Lower lobe of right lung (tissue), 2 donors: Measurements from ENCODE around the gene KRTAP6-1. TPM values are rescaled to one million over a fixed set of nuclear protein-coding genes. Genes with fewer than 3 reads are reported as not detected.

Experiments
- ATAC-seq, 2 donors: fragments of 200-7000 bp; cut with Tn5 transposase; one replicate each; pipeline ENCODE4 v1.9.1; 2020 to 2022; ENCODE audit warnings: mild to moderate bottlenecking in 2 of 2, moderate library complexity in 2 of 2
- DNase-seq: peaks from one replicate; pipeline ENCODE4 v3.0.0-alpha.2; 2020
- H3K27ac ChIP-seq: fragments of 200-600 bp; one replicate; pipeline ENCODE4 v1.8.0; 2022
- H3K27me3 ChIP-seq: fragments of 200-600 bp; one replicate; pipeline ENCODE4 v1.8.0; 2022; ENCODE audit warnings: low read depth
- H3K36me3 ChIP-seq: fragments of 200-600 bp; one replicate; pipeline ENCODE4 v1.8.0; 2022; ENCODE audit warnings: mild to moderate bottlenecking
- H3K4me1 ChIP-seq: fragments of 200-600 bp; one replicate; pipeline ENCODE4 v1.8.0; 2022
- H3K4me3 ChIP-seq: fragments of 200-600 bp; one replicate; pipeline ENCODE4 v1.8.0; 2022; ENCODE audit warnings: mild to moderate bottlenecking
- H3K9me3 ChIP-seq: fragments of 200-600 bp; one replicate; pipeline ENCODE4 v1.8.0; 2022
- CTCF ChIP-seq: fragments of 200-600 bp; IDR thresholded peaks from one replicate; pipeline ENCODE4 v1.8.0; 2022; ENCODE audit warnings: antibody characterized with exemption, mild to moderate bottlenecking
- intact Hi-C: fragments of 100-400 bp; cut with DNase I; formaldehyde crosslinking; loops from one replicate; pipeline ENCODE4 v1.11.0; 2022
- total RNA-seq: library from RNA; stranded (reverse); fragmentation: NEBNext Ultra II Directional; extraction: Animal tissue kit (Norgen Biotek cat#: 25700); gene quantifications from one replicate; pipeline ENCODE4 v1.2.1, GENCODE V29; 2021
- donor health status: DM: no; HTN: yes; CAD: no; lungs with severe emphysema.

Gene KRTAP6-1
- total RNA-seq, 1 donor from 2014 or later, result not detected

GRCh38 chr21:30600787-30601186, 12.9 kb downstream of the KRTAP6-1 start, which contains the start of gene KRTAP22-1:
TSS of gene KRTAP22-1 (plus strand) at chr21:30601087.
- ATAC-seq (no peak), DNase-seq (no peak)
- Histone ChIP-seq H3K27me3 (no peaks in the 10 kb centered on the region), H3K36me3 (no peaks in the 10 kb centered on the region), H3K4me1 (no peaks in the 10 kb centered on the region), H3K4me3 (no peak within 1 kb of the TSS), H3K27ac (no peak within 1 kb of the TSS), H3K9me3 (no peaks in the 10 kb centered on the region)
- TF ChIP-seq CTCF, result no peak
- intact Hi-C loops, result no loop called here

GRCh38 chr21:30598802-30599201, 14.9 kb downstream of the KRTAP6-1 start, which contains the start of gene KRTAP6-2:
TSS of gene KRTAP6-2 (minus strand) at chr21:30598902. CDS start at chr21:30598874, 28 bp downstream.
- Histone ChIP-seq H3K27ac (no peak within 1 kb of the TSS), H3K4me1 (no peaks in the 10 kb centered on the region), H3K9me3 (no peaks in the 10 kb centered on the region), H3K36me3 (no peaks in the 10 kb centered on the region), H3K27me3 (no peaks in the 10 kb centered on the region), H3K4me3 (no peak within 1 kb of the TSS)
- no peak for TF ChIP-seq CTCF
- DNase-seq (no peak), ATAC-seq (no peak)
- intact Hi-C loops, result no loop called here

- DNase-seq (no peak), ATAC-seq (no peak)
- H3K27me3 ChIP-seq, result no peaks in the 10 kb centered on the region
- H3K4me1 ChIP-seq, result no peaks in the 10 kb centered on the region
- H3K4me3 ChIP-seq, result no peak within 1 kb of the TSS
- intact Hi-C loops, result no loop called here
- no peaks in the 10 kb centered on the region for H3K36me3 ChIP-seq
- no peak within 1 kb of the TSS for H3K27ac ChIP-seq
- TF ChIP-seq CTCF, result no peak
- no peaks in the 10 kb centered on the region for H3K9me3 ChIP-seq
Observed at GRCh38 chr21:30592140-30592539, 21.6 kb downstream of the KRTAP6-1 start, which contains the start of gene KRTAP6-3. TSS of gene KRTAP6-3 (plus strand) at chr21:30592440. CDS start at chr21:30592446, 6 bp downstream.

GRCh38 chr21:30590297-30590696, 23.4 kb downstream of the KRTAP6-1 start, which contains the start of gene KRTAP22-2:
TSS of gene KRTAP22-2 (minus strand) at chr21:30590397.
- no peak for ATAC-seq
- H3K4me3 ChIP-seq, result no peak within 1 kb of the TSS
- no peaks in the 10 kb centered on the region for H3K9me3 ChIP-seq
- no peak within 1 kb of the TSS for H3K27ac ChIP-seq
- H3K36me3 ChIP-seq, result no peaks in the 10 kb centered on the region
- H3K27me3 ChIP-seq, result no peaks in the 10 kb centered on the region
- intact Hi-C loops, result no loop called here
- no peaks in the 10 kb centered on the region for H3K4me1 ChIP-seq
- no peak for TF ChIP-seq CTCF
- no peak for DNase-seq

- no peak for TF ChIP-seq CTCF
- intact Hi-C loops, result no loop called here
- no peak for DNase-seq
Observed at GRCh38 chr21:30582870-30583269, 30.9 kb downstream of the KRTAP6-1 start.

GRCh38 chr21:30580132-30580531, 33.6 kb downstream of the KRTAP6-1 start:
- no peak for DNase-seq
- ATAC-seq, result no peak
- Histone ChIP-seq H3K4me3 (no peak overlapping the region), H3K4me1 (no peaks in the 10 kb centered on the region), H3K27me3 (no peaks in the 10 kb centered on the region), H3K27ac (no peak overlapping the region), H3K36me3 (no peaks in the 10 kb centered on the region), H3K9me3 (no peaks in the 10 kb centered on the region)
- intact Hi-C loops, result no loop called here
- no peak for TF ChIP-seq CTCF

More at GRCh38 chr21:30582870-30583269, 30.9 kb downstream of the KRTAP6-1 start:
- Histone ChIP-seq H3K27me3 (no peaks in the 10 kb centered on the region), H3K9me3 (no peaks in the 10 kb centered on the region), H3K4me1 (no peaks in the 10 kb centered on the region), H3K36me3 (no peaks in the 10 kb centered on the region), H3K4me3 (no peak overlapping the region), H3K27ac (no peak overlapping the region)
- ATAC-seq, result no peak
